Mammary epithelial cell (primary cell): ENCODE results near the gene TMPRSS5.

Experiments used
- EZH2 ChIP-seq: IDR thresholded peaks from 2 replicates; pipeline ENCODE4 v1.6.1; 2012; ENCODE audit warnings: low read length, inconsistent platforms, borderline replicate concordance
- TF ChIP-seq, protein P1 (sequence below), 2 donors: IDR thresholded peaks in 1 of 2; conservative IDR thresholded peaks in 1 of 2; 2 replicates each; pipeline ENCODE4 v1.5.1; 2011 to 2012; ENCODE audit warnings: inconsistent platforms in 2 of 2, low read length in 2 of 2, mild to moderate bottlenecking in 2 of 2, control low read depth in 1 of 2, low read depth in 1 of 2; ENCODE audit not compliant: insufficient read depth in 1 of 2; ENCODE audit errors: extremely low read depth in 1 of 2

DNA sequence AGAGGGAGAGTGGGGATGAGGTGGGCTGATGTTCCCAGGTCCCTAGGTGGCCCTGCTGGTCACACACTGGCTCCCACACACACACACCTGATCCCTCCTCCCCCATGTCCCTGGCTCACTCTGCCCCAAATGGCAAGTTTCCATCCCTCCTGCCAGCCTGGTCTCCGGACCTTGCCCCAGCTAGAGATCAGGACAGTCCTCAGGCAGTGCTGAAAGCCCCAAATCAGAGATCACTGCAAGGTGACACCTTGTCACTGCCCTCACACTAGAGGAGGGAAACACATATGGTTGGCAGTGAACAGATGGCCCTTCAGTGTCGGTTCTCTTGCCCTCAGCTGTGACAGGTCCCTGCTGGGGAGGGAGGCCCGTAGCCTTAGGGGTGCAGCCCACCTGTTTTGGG is 7.6 kb downstream of the TMPRSS5 start:
- TF ChIP-seq EZH2, result no peak
- TF ChIP-seq, protein P1, sequence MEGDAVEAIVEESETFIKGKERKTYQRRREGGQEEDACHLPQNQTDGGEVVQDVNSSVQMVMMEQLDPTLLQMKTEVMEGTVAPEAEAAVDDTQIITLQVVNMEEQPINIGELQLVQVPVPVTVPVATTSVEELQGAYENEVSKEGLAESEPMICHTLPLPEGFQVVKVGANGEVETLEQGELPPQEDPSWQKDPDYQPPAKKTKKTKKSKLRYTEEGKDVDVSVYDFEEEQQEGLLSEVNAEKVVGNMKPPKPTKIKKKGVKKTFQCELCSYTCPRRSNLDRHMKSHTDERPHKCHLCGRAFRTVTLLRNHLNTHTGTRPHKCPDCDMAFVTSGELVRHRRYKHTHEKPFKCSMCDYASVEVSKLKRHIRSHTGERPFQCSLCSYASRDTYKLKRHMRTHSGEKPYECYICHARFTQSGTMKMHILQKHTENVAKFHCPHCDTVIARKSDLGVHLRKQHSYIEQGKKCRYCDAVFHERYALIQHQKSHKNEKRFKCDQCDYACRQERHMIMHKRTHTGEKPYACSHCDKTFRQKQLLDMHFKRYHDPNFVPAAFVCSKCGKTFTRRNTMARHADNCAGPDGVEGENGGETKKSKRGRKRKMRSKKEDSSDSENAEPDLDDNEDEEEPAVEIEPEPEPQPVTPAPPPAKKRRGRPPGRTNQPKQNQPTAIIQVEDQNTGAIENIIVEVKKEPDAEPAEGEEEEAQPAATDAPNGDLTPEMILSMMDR (conservative IDR thresholded peaks at IDR 0.05 in 1 of 2, IDR thresholded peaks at IDR 0.05 in 1 of 2; ENCODE audit: extremely low read depth in 1 of 2, insufficient read depth in 1 of 2, low read depth in 1 of 2, low read length in 2 of 2), result no peak
